GM19467 (cell line): Measurements from ENCODE around the gene RAVER1.
"Not testable (repeated sequence)": the region's sequence is repeated elsewhere in the genome, so short reads cannot be mapped to it uniquely, and the experiment has no call there.

Experiments
- ATAC-seq: cut with Tn5 transposase; IDR thresholded peaks from one replicate; pipeline ENCODE4 v1.9.1; 2021; ENCODE audit warnings: mild to moderate bottlenecking, moderate library complexity; ENCODE audit not compliant: unreplicated experiment

RAVER1 gene, protein sequence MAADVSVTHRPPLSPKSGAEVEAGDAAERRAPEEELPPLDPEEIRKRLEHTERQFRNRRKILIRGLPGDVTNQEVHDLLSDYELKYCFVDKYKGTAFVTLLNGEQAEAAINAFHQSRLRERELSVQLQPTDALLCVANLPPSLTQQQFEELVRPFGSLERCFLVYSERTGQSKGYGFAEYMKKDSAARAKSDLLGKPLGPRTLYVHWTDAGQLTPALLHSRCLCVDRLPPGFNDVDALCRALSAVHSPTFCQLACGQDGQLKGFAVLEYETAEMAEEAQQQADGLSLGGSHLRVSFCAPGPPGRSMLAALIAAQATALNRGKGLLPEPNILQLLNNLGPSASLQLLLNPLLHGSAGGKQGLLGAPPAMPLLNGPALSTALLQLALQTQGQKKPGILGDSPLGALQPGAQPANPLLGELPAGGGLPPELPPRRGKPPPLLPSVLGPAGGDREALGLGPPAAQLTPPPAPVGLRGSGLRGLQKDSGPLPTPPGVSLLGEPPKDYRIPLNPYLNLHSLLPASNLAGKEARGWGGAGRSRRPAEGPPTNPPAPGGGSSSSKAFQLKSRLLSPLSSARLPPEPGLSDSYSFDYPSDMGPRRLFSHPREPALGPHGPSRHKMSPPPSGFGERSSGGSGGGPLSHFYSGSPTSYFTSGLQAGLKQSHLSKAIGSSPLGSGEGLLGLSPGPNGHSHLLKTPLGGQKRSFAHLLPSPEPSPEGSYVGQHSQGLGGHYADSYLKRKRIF

DNA sequence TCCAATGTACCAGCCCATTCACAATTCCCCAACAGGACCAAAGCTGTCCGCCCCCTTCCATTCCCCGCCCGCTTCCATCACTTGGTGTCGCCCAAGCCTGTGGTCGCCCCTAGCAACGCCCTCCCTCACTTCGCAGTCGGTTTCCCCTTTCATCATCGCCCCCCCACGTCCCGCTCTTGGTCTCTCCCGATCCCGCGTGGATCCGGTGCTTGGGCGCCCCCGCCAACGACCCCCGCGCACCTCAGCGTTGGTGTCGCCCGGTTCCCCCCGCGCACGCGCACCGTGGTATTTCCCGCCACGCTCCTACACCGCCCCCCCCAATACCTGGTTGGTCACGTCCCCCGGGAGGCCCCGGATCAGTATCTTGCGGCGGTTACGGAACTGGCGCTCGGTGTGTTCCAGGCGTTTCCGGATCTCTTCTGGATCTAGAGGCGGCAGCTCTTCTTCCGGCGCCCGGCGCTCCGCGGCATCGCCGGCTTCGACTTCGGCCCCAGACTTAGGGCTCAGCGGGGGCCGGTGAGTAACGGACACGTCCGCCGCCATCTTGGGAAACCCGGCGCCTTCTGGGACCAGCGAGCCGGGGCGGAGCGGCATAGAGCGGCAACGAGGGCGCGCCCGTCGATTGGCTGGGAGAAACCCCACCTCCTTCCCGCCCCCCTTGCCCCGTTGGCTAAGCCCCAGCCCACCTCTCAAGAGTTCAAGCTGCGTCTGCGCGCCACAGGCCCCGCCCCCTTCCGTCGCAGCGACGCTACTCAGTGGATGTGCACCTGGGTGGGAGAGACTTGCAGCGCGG, at the start of gene RAVER1:
Gene RAVER1, minus strand, starts transcription at position 565 of the 793 bp plus-strand sequence. Its CDS starts 22 bp downstream, at position 543.
- ATAC-seq, result peak; percentile 89

DNA sequence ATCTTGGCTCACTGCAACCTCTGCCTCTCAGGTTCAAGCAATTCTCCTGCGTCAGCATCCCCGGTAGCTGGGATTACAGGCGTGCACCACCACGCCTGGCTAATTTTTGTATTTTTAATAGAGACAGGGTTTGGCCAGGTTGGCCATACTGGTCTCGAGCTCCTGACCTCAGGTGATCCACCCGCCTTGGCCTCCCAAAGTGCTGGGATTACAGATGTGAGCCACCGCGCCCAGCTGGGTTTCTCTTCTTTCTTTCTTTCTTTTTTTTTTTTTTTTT, 49.8 kb upstream of the RAVER1 start:
- ATAC-seq, result not testable (repeated sequence)

DNA sequence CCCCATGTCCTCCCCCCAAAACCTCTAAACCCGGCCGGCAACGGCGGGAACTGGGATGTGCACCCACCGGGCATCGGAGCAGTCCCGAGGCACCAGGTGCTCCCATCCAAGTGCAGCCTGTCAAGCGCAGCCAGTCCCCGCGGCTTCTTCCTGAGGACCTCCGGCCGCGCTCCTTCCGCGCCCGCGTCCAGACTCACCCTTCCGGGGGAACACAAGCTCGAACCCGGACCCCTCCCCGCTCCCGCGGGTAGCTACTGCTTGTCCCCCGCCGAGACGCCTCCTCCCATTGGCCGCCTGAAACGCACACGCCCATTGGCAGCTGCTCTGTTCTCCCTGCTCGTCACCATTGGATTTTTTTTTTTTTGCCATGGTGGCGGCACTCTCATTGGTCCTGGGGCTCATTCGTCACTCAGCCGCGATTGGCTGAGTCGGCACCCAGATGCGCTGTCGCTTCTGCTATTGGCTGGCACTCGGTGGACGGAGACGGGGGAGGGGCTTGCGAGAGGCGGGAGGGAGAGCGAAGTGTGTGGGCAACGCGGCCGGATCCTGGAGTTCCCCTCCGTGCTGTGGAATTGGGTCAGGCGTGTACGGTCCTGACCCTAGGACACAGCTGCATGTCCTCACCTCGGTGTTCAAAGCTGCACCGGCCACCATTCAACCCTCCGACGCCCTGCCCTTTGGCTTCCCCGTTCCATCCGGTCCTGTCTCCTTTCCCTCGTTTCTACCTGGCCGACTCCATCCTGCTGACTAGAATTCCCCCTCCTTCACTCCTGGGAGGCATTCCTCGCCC, 47.2 kb upstream of the RAVER1 start, which contains the start of gene TYK2:
Gene TYK2, minus strand, starts transcription at position 260 of the 790 bp plus-strand sequence. CDS start 2,166 bp downstream, outside the sequence.
- peak; percentile 91 for ATAC-seq

DNA sequence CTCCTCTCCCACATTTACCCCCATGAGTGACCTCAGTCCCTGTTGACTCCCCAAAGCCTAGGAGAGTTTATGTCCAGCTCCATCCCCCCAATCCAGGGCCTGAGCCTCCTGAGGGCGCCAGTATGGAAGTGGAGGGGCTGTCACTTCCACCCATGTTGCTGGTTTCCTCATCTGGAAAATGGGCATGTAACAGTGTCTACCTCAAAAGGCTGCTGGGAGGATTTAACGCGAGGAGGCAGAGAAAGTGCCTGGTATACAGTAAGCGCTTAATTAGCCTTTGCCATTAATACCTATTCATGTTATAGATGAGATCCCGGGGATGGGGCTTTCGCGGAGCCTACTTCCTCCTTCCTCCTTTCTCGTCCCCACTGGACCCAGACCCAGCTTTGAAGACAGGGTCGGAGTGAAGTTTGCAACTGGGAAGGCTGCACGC, 46.6 kb upstream of the RAVER1 start:
- no peak for ATAC-seq

DNA sequence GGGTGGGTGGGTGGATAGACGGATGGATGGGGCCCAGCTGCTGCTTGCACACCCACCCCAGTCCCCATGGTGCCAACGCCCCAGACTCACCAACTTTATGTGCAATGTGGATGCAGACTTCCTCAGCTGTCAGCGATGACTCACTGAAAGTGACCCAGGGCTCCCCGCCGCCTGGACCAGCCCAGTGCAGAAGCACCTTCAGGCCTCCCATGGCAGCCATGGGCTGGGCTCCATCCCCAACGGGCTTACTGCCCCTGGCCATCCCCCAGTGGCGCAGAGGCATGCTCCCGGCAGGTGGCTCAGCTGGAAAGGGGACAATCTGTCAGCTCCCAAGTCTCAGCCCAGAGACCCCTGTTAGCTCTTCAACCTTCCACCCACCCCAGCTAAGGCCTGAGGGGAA, 44.8 kb upstream of the RAVER1 start:
- no peak for ATAC-seq

DNA sequence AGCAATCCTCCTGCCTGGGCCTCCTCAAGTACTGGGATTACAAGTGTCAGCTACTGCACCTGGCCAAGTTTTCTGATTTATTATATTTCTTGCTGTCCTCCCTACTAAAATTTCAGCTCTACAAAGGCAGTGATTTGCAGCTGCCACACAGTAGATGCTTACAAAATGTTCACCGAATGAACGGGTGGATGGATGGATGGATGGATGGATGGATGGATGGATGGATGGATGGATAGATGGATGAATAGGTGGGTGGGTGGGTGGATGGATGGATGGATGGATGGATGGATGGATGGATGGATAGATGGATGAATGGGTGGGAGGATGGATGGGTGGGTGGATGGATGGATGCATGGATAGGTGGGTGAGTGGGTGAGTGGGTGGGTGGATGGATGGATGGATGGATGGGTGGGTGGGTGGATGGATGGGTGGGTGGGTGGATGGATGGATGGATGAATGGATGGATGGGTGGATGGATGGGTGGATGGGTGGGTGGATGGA, 43.9 kb upstream of the RAVER1 start:
- not testable (repeated sequence) for ATAC-seq

DNA sequence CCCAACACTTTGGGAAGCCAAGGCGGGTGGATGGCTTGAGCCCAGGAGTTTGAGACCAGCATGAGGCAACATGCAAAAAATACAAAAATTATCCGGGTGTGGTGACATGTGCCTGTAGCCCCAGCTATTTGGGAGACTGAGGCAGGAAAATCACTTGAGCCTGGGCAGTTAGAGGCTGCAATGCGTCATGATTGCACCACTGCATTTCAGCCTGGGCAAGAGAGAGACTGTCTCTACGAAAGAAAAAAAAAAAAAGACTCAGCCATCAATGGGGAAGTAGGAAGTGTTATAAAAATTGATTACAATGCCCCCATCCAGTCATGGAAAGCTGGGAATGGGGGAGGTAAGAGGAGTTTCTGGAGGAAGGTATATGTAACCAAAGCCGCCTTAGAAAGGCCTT, 41.6 kb upstream of the RAVER1 start:
- ATAC-seq, result no peak

DNA sequence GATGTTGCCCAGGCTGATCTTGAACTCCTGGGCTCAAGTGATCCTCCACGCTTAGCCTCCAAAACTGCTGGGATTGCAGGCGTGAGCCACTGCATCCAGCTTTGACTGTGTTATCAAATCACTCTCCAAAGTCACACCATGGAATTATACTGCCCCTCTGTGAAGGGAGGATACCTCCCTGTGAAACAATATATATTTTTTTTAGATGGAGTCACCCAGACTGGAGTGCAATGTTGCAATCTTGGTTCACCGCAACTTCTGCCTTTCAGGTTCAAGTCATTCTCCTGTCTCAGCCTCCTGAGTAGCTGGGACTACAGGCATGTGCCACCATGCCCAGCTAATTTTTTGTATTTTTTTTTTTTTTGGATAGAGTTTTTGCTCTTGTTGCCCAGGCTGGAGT, 39.4 kb upstream of the RAVER1 start:
- no peak for ATAC-seq

DNA sequence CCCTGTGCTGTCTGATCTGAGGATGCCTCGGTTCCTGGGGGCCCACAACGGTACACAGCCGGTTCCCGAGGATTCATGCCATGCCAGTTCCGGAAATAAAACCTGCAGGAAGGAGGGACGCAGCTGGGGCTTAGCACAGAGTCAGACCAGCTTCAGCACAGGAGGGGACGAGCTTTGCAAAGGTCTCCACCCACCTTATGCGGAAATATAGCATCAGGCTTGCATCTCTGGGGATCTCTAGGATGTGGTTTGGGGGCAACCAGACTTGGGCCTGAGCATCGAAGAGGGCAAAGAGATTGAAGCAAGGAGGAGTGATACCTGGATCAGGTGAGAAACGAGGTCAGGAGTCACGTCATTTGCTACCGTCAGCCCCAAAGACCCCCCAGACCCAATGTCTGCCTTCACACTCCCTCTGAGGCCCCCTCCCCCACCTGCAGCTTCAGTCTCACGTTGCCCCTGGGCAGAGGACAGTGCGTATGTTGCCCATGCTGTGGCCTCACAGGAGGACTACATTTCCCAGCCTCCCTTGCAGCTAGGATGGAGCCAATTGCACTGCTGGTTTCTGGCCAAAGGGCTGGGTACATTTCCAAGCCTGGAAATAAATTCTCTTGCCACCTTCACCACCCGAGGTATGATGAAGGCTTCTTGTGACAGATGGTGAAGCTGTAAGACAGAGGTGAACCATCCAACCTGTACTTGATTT, 34.9 kb upstream of the RAVER1 start:
- ATAC-seq, result no peak

DNA sequence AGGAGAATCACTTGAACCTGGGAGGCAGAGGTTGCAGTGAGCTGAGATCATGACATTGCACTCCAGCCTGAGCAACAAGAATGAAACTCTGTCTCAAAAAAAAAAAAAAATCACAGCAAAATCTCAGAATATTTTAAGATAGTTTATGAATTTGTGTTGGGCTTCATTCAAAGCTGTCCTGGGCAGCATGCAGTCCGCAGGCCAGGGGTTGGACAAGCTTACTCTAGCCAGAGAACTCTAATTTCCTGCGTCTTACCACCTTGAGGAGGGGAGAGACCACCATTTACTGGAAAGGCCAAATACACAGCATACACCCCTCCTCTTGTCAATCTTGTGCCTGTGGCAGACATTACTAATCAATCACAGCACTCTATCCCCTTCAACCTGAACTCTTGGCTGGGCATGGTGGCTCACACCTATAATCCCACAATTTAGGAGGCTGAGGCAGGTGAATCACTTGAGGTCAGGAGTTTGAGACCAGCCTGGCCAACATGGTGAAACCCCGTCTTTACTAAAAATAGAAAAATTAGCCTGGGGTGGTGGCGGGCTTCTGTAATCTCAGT, 33.7 kb upstream of the RAVER1 start:
- ATAC-seq, result not testable (repeated sequence)

DNA sequence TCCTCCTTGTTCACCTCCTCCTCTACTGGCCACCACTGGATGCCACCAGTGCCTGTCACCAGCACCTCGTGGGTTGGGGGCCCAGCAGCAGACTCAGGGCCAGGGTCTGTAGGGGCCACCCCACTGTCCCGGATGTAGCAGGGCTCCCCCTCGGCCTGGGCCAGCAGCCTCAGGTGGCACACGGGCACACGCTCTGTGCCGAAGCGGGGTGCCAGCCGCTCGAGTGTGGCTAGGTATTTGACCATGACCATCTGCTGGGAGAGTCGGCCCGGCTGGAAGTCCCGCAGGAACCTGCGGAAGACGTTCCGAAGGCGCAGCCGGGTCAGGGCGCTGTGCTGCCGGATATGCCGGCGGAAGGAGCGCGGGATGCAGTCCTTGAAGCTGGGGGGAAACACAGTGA, 32.2 kb upstream of the RAVER1 start:
- ATAC-seq, result no peak

DNA sequence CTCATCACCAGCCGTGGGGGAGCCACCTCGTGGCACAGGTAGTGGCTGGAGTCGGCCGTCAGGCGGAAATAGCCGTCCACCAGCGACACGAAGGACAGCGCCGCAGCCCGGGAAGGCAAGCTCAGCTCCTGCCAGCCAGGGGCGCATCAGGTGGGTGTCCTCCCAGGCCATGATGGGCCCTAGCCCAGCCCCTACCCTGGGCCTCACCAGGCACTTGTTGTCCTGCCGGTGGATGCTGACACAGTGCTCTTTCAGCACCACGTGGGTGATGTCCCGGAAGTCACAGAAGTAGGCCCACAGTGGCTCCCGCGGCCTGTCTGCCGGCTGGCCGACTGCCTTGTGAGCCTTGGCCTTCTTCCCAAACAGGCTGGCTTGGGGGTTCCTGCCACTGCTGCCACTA, 31.3 kb upstream of the RAVER1 start:
- ATAC-seq, result no peak

DNA sequence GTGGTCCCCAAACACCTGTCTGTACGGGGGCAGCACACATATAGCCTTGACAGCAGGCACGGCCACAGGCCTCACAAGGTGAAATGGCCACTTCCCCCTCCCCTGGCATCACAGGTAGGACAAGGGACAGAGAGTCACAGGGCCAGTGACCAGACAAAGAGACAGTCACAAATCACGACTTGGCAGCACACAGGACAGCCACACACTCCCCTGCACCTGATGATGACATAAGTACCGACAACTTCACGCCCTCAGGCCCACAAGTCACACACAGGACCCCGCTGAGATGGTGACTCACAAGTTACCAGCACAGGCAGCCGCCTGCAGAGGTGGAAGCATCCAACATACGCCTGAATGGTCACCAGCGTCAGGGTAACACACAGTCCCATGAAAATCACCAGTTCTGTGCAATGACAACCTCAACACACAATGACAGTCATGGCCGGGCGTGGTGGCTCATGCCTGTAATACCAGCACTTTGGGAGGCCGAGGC, 30.5 kb upstream of the RAVER1 start:
- ATAC-seq, result no peak

DNA sequence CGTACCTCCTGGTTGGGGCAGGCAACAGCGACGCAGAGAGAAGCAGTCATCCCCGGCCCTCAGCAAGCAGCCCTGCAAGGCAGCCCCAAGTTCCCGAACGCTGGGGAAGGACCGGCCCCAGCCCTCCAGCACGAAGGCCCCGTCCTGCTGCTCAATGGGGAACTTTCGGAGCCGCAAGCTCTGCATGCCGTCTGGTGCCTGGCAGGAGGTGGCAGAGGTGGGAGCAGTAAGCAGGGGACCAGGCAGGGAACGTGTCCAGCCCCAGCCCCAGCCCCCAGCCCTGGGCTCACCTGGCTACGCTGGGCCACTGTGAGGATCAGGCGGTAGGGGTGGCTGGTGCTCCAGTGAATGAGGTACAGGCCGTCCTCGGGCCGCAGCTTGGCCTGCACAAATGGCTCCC, 28.9 kb upstream of the RAVER1 start:
- ATAC-seq, result no peak

DNA sequence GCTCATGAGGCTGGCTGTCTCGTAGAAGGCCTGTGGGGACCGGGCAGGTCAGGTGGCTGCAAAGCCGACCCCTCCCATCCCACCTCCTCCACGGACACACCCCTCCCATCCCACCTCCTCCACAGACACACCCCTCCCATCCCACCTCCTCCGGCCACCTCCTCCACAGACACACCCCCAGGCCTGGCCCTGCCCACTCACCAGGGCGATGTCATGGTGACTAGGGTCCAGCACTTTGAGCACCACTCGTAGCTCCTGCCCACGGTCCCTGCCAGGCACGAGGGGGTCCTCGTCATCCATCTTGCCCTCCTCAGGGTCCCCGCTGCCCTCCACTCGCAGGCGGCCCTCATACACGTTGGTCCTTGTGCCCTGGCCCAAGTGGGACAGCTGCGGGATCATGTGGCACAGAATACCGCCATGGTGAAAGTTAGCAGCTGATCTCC, 28.3 kb upstream of the RAVER1 start:
- no peak for ATAC-seq

DNA sequence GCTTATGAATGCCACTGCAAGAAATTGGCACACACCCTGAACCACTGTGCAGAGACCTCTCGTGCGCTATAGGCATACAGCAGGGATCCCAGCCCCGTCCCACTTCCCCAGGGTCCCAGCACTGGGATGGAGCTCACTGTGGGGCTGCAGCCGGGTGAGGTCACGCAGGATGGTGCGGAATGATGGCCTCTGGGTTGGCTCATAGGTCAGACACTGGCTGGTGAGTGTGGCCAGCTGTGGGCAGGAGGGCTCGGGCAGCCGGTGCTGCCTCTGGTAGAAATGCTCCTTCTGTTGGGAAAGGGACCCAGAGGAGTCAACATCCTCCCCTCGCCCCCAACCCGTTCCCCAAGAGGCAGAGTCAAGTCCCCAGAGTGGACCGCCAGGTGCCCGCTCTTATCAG, 23.1 kb upstream of the RAVER1 start:
- no peak for ATAC-seq

DNA sequence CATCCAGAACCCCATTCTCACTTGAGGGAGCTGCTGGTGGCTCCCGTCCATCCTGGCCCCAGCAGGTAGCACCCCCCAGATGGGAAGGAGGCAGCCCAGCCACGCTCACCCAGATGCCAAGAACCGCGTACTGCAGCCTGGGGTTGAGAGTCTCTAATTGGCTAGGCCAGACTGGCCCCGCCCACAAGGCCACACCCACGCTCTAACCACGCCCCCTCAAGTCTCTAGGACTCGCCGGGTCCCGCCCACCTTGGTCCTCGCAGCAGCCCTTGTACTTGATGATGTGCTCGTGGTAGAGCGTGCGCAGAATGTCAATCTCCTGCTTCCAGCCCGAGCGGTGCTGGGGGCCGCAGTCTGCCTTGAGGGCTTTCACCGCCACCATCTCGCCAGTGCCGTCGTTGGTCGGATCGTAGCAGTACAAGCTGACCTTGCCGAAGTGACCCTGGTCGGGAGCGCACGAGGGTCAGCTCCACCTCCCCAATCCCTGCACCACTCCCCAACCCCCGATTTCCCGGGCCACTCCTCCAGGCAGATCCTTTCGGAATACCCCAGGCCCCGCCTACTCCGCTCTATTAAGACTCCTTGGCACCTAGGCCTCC, 20.6 kb upstream of the RAVER1 start:
- no peak for ATAC-seq

DNA sequence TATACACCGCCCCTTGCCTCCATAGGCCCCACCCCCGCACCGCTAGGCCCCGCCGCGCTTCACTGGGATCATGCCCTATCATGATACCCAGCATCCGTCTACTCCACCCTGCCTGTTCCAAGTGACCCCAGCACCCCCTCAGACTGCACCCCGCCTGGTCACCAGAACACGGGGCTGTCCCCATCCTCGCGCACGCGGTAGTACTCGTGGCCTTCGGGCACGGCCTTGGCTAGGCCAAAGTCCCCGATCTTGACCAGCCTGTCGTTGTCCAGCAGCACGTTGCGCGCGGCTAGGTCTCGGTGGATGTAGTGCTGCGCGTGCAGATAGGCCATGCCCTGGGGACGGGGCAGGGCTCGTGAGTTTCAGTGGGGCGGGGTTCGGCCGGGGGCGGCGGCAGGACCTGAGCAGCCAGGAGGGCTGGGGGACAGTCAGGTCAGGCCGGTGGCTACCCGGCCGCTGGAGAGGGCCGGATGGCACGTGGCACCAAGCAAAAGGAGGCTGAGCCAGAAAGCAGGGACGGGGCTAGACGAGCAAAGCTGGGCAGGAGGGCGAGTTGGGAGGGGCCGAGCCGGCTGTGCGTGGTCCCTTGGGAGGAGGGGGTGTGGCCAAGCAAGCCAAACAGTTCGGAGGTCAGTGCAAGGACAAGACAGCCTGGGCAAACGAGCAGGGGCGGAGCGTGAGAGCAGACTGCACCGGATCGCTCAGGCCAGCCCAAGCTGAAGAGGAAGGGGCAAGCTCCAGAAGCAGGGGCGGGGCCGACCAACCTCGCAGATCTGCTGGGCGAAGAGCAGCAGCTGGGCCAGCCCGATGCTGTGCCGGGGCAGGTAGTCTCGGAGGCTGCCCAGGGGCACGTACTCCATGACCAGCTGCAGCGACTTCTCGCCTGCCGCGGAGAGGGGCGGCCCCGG, 19.7 kb upstream of the RAVER1 start:
- ATAC-seq, result no peak
